ENCODE results near the gene ETV1.

- TF ChIP-seq POLR2A (IDR thresholded peaks at IDR 0.05; ENCODE audit: low read depth, low read length) (no peak), SPI1 (IDR thresholded peaks at IDR 0.05; ENCODE audit: low read depth, low read length) (no peak), POLR2AphosphoS5 (IDR thresholded peaks at IDR 0.05; ENCODE audit: low read depth, low read length) (no peak), TAF1 (IDR thresholded peaks at IDR 0.05; ENCODE audit: low read depth, low read length) (no peak), PAX5 (IDR thresholded peaks at IDR 0.05; ENCODE audit: insufficient read depth, low read length, severe bottlenecking) (no peak), POU2F2 (IDR thresholded peaks at IDR 0.05; ENCODE audit: low read depth, low read length) (no peak)
Measured at GRCh38 chr7:13904007-13904406, 85.5 kb downstream of the ETV1 start.

Data from GM12891 (cell line).